IPS-18c (cell line): ENCODE data around the gene IRX4.
"Not testable (repeated sequence)": the region's sequence is repeated elsewhere in the genome, so short reads cannot be mapped to it uniquely, and the experiment has no call there.

ENCODE experiments used
- H3K4me3 ChIP-seq: 2 replicates; pipeline ENCODE4 v1.7.0; 2013; ENCODE audit warnings: low read depth, mild to moderate bottlenecking, low read length, moderate library complexity; ENCODE audit not compliant: insufficient read depth
- H3K9me3 ChIP-seq: one replicate; pipeline ENCODE4 v1.6.1; 2013; ENCODE audit warnings: mild to moderate bottlenecking, low read length, moderate library complexity; ENCODE audit not compliant: control insufficient read depth, insufficient read depth

IRX4 gene

DNA sequence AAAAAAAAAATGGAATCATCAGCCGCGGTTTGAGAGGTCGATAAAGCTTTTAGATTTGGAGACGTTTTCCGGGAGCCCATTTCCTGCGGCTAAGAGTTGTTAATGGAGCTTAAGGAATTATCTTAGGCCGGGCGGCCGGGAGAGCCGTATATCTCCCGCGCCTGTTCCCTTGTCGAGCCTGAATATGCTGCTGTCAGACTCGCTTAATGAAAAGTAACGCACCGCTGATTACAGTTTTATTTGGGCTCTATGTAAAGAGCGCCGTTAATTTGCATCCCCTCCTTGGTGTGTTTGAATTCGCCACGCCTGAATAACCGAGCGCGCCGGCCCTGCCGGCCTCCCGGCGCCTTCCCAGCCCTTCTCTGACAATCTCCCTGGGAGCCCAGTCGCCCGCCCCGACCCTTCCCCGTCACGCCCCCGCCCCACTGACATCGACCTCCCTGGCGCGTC is 7.9 kb downstream of the IRX4 start:
- no peaks in the 10 kb centered on the region for H3K9me3 ChIP-seq
- H3K4me3 ChIP-seq: peak overlapping the region; percentile 38; the same call in 1 of the 2 replicates

DNA sequence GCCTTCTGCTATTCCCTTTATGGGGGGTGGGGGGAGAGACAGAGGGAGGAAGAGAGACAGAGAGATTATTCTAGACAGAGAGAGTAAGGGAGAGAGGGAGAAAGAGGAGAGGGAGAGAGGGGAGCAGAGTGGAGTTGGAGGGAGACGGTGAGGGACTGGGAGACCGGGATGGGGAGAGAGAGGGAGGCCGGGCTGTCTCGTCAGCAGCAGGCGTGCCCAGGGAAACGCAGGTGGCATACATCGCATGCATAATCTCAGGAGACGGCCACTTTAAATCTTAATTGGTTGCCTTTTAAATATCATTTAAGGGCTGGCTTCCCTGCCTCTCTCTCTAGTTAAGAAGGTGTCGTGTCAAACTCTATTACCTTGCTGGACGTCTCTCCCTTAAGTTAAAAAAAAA is 8.4 kb downstream of the IRX4 start:
- Histone ChIP-seq H3K9me3 (no peaks in the 10 kb centered on the region), H3K4me3 (no peak overlapping the region)

DNA sequence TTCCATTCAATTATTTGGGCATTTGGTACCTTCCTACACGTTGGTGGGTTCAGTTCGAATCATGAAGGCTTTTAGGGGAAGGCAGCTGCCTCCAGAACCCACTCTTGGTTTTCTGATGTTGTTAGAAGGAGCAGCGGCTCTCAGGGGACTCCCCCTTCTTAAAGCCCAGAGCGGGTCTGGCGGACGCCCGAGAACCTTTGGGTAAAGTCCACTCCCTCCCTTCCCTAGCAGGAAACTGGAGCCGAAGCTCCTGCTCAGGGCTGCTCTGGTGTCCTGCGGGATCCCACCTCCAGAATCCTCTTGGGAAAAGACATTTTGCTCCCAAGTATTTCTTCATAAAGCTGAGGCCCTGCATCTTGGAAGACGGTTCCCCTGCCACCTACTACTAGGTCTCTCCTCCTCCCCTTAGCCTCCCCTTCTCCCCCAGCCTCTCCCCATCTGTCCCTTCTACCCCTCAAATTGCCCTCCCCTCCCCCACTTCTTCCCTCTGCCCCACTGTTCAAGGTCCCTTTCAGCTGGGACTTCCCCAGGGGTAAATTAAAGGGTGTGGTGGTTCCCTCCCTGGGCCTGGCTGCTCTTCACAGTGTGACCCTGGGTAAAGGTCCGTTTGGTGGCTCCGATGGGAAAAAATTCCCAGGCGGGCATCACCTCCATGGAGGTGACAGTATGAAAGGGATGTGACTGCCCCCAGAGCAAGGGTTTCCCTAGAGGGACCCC is 9.3 kb downstream of the IRX4 start:
- Histone ChIP-seq H3K4me3 (no peak overlapping the region), H3K9me3 (no peaks in the 10 kb centered on the region)

DNA sequence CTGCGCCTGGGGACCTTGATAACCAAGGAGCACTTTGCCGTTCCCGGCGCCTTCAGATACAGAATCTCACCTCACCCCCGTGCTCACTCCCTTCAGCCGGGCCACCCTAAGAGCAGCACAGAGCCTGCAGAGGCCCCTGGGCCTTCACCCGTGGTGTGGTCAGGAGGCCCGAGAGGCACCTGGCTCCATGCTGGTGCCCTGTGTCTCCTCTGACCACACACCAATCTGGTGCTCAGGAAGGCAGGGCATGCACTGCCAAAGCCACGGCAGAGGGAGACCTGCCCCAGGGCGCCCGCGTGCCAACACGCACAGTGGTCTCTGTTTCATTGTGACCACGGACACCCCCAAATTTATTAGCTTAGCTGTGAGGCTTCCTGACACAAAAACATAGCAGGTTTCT is 11.3 kb downstream of the IRX4 start:
- Histone ChIP-seq H3K4me3 (no peak overlapping the region), H3K9me3 (no peaks in the 10 kb centered on the region)

DNA sequence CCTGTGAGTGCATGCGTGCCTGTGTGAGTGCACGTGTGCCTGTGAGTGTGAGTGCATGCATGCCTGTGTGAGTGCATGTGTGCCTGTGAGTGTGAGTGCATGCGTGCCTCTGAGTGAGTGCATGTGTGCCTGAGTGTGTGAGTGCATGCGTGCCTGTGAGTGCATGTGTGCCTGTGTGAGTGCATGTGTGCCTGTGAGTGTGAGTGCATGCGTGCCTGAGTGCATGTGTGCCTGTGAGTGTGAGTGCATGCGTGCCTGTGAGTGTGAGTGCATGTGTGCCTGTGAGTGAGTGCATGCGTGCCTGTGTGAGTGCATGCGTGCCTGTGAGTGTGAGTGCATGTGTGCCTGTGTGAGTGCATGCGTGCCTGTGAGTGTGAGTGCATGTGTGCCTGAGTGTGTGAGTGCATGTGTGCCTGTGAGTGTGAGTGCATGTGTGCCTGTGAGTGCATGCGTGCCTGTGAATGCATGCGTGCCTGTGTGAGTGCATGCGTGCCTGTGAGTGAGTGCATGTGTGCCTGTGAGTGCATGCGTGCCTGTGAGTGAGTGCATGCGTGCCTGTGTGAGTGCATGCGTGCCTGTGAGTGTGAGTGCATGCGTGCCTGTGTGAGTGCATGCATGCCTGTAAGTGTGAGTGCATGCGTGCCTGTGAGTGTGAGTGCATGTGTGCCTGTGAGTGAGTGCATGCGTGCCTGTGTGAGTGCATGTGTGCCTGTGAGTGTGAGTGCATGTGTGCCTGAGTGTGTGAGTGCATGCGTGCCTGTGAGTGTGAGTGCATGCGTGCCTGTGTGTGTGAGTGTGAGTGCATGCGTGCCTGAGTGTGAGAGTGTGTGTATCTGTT is 12.1 kb downstream of the IRX4 start:
- not testable (repeated sequence) for H3K9me3 ChIP-seq, H3K4me3 ChIP-seq

DNA sequence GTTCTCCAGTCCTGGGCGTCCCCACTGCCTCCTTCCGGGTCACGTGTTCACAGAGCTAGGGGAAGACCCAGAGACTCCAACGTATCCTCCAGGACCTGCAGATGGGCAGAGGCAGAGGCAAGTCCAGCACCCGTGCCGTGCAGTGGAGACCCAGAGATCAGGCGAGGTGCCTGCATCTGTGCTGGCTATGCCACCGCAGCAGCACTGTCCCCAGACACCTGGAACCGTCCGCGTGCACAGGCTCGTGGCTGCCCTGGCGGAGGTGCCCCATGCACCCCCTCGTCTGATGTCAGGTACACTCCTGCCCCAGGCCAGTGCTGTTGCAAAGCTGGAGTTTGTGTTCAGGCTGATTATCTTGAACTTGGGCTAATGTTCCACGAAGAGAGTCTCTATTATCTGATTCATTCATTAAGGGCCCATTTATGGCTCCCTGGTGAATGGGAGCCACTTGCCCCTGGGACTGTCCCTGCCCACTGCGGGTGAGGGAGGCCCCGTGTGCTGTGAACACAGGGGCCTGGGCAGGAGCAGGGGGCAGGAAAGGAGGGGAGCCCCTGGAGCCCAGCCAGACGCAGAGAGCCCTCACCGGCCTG is 13.7 kb downstream of the IRX4 start:
- Histone ChIP-seq H3K4me3 (no peak overlapping the region), H3K9me3 (no peaks in the 10 kb centered on the region)

DNA sequence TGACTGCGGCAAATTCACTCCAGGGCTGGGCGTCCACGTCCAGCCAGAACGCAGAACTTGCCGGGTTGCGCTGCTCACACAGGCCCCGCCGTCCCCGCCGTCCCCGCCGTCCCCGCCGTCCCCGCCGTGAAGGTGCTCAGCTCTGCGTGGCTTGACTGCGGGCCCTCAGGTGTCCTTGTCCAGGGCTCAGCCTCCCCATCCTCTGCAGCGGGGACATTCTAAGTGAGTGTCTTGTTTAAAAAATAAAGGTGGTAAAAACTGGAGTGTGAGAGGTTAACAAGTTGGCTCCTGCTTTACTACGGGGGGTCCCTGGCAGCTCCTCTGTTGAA is 14.9 kb downstream of the IRX4 start:
- H3K4me3 ChIP-seq: no peak overlapping the region
- H3K9me3 ChIP-seq: no peaks in the 10 kb centered on the region

DNA sequence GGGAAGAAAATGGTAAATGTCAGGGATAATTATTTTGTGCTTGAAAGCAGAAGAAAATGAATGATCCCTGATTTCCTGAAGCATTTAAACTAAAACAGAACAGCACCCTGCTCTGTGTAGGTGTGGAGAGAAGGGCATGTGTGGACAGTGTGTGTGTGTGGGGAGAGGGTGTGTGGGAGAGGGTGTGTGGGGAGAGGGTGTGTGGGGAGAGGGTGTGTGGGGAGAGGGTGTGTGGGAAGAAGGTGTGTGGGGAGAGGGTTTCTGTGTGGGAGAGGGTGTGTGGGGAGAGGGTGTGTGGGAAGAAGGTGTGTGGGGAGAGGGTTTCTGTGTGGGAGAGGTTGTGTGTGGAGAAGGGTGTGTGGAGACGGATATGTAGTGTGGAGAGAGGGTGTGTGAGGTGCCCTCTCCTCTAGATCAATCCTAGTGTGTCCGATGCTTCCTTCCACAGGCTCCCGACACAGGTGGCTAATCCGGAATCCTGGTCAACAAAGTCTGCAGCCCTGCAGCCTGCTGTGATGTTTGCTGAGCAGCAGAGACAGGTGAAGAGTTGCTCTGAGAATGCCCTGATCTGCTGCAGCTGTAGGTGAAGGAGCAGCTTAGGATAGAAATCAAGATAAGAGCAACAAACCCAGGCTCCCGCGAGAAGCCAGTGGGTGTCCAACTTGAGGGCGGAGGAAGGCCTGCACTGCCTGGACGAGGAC is 15.5 kb downstream of the IRX4 start:
- Histone ChIP-seq H3K4me3 (no peak overlapping the region), H3K9me3 (no peaks in the 10 kb centered on the region)

DNA sequence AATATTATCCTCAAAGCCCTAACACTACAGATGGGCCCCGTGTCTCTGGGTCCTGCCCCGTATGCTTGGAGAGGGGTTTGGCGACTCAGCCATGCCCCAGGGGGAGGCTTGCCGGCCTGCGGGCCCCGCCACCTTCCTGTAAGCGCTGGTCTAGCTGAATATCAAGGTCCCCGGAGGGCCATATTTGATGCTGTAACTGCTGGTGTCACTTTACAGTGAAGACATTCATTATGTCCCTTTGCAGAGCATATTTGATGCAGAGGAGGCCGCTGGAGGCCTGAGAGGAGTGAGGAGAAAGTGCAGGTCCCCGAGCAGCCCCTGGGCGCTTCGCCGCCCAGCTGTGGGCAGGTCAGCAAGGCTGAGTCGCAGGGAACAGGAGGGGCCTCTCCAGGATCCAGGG is 16.8 kb downstream of the IRX4 start:
- H3K9me3 ChIP-seq: no peaks in the 10 kb centered on the region
- H3K4me3 ChIP-seq: no peak overlapping the region

DNA sequence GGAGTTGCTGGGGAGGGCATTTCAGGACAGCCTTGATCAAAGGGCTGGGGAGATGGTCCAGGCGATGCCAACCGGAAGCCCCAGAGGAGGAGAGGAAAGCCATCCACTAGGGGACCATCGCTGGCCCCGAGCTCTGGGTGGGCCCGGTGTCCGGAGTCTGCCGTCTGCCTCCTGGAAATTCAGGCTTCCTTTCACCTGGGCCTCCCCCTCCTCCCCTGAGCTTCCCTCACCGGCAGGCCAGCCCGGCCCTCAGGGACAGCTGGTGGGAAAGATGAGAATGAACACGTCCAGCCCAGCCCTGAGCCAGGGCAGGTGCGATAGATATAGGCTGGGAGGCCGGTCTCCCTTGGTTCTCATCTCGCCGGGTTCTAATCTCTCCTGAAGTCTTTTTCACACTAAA is 17.2 kb downstream of the IRX4 start:
- H3K9me3 ChIP-seq: no peaks in the 10 kb centered on the region
- H3K4me3 ChIP-seq: no peak overlapping the region

DNA sequence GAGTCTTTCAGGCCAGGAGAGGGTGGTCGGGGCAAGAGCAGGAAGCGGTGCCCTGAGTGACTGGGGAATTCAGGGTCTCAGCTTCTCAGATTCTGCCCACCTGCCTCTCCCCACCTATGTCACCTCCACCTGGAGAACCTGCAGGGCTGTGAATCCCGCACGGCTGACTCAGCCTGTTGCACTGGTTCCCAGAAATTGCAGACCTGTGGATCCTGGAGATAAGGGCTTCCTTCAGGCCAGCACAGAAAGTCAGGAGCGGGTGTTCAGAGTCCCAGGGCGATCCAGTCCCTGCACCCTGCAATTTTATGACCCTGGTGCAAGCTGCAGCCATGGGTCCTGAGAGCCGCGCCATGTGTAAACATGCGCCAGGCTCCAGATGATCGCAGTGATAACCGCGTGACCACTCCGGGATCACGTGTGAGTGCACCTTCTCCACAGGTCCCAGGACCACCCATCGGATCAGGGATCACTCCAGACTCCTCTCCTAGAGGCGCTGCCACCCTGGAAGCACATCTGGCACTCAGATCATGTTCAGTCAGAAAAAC is 17.8 kb downstream of the IRX4 start:
- no peak overlapping the region for H3K4me3 ChIP-seq
- H3K9me3 ChIP-seq: no peaks in the 10 kb centered on the region

DNA sequence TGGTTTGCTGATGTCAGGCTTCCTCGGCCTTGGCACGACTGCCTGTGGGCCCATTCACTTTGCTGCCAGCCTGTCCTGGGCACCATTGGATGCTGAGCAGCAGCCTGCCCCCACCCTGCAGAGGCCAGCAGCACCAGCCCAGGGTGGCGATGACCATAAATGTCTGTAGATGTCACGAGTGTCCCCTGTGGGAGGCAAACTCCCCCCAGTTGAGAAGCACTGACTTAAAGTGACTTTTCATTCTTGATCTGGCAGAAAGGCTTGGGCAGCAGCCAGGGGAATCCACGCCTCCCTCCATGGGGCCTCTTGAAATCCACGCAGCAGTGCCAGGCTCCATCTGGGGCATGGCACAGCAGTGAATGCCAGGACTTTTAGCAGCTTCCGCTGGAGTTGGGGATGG is 21.8 kb downstream of the IRX4 start:
- Histone ChIP-seq H3K4me3 (no peak overlapping the region), H3K9me3 (peaks cover 2% of the 10 kb centered on the region)

DNA sequence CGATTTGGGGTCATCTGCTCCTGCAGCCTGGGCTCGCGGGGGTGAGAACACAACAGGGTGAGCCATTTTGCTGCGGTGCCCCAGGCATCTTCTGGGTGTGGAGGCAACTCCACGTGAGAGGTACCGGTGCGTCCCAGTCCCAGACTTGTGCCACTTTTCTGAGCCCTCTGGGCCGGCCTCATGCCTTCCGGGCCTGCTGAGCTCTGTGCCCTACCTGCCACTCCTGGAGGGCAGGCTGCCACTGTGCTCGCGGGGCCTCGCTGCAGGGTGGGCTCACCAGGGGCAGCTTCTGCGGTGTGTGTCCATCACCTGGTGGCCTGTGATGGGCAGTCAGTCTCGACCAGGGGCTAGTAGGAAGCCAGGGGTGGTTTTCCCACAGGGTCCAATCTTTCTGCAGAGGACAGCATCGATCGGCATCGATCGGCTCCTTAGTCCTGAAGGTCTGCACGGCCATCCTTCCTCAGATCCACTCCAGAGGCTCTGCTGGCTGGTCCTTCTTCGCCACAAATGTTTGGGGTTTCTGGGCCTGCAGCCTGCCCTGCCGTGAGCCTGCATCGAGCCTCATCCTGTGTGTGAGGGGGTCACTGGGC is 22.6 kb downstream of the IRX4 start:
- H3K9me3 ChIP-seq: peaks cover 2% of the 10 kb centered on the region

DNA sequence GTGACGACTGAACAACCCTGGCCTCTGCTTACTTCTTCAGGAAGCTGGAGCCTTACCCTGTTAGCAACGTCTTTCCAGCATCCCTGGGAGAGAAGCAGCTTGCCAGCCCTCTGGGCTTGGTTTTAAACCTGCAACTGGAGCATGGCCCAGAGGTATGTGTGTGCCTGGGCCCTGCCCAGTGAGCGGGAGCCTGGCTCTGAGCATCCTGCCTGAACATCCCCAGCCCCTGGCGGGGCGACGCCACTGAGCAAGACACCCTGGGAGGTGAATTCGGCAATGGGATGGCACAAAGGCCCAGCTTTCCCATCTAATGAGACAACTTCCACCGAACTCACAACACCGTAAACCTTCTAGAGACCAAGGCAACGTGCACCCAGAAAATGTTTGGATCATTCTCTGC is 23.6 kb downstream of the IRX4 start:
- Histone ChIP-seq H3K4me3 (no peak overlapping the region), H3K9me3 (peaks cover 2% of the 10 kb centered on the region)

More for the DNA sequence above, 22.6 kb downstream of the IRX4 start:
- no peak overlapping the region for H3K4me3 ChIP-seq

DNA sequence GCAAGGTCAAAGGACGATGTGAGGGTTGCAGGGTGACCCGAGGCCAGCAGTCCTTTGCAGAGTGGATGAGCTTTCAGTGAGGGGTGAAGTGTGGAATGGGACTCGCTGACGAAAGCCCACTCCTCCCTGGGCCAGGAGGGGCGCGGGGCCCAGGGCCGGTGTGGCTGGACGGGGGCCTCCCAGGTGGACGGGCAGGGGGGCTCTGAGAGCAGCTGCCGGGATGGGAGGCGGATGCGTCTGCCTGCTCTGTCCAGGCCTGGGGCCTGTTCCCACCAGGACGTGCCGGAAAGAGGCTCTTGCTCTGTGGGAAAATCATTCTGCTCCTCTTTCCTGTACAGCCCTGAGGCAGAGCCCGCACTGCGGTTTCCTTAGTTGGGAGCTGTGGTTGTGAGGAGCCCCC is 24.3 kb downstream of the IRX4 start:
- Histone ChIP-seq H3K9me3 (peaks cover 2% of the 10 kb centered on the region), H3K4me3 (no peak overlapping the region)

DNA sequence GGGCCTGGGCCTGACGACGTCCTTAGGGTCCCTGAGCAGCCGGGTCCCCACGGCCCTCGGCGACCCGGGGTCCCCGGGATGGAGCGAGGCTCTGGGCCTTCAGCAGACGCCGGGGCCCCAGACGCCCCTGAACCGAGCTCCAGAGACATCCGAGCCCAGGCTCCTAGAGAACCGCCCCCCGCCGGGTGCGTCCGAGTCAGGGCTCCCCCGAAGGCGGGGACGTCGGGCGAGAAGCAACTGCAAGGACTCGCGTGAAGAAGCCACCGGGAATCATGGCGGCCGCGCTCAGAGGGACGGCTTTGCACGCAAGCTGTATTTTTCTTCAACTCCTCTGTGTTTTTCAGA is 25.5 kb downstream of the IRX4 start:
- H3K9me3 ChIP-seq: peaks cover 2% of the 10 kb centered on the region
- no peak overlapping the region for H3K4me3 ChIP-seq

DNA sequence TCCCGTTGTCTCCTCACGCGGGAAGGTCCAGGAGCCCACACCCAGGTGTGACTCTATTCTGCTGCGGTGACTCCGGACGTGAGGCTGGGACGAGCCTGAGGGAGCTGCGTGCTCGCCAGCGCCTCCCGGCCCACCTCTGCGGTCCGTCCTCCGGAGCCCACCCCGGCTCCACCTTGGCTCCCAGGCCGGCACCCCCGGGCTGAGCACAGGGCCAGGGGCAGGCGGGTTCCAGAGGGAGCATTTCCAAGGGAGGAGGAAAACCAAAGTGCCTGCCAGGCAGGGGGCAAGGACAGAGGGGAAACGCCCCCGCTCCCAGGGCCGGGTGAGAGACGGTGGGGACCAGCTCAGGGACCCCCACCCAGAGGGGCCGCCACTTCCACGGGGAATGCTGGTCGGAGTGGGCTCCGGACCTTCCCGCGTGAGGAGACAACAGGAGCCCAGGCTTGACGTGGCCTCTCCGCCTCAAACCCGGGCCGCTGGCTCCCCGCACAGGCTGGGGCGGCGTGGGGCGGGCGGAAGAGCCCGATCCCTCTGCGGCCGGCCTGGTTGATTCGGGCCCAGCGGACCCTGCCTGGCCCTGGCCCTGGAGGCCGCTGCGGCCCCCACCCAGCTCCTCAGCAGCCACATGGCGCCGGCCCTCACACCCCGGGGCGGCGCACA is 26.0 kb downstream of the IRX4 start:
- H3K4me3 ChIP-seq: no peak overlapping the region
- peaks cover 2% of the 10 kb centered on the region for H3K9me3 ChIP-seq
